Measurements from ENCODE around the gene DLK1.

Gene DLK1

DNA sequence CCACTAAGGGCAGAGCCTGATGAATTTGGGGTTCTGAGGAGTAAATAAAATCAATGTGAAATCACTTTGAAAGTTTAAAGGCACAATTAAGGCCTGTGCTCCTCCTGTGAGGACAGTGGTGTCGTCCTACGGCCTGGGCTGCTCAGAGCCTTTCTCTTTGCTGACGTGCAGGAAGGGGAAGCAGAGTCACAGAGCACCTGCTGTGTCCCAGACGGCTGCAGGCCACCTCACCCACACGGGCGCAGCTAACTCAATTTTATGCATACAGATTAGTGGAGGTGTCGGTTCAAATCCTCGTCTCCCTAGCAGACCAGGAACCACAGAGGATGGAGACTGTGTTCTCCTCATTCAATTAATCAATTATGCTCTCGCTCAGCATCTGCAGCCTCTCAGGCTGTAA lies 11.4 kb upstream of the DLK1 start:
- no peak for DNase-seq

DNA sequence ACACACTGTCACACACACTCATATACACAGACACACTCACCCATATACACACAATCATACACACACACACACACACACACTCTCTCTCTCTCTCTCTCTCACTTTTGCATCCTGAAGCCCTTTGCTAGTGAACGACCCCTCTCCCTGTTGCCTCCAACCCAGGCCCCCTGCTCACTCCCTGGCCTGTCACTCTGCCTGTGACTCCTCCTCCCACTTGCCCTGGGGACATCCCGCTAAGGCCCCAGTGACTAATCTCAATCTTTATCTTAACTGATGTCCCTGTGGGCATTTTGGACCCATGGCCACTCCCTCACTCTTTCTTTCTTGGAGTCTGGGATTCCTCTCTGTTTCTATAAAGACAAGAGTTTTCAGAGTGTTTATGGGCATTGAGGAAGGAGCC lies 10.9 kb upstream of the DLK1 start:
- DNase-seq = peak in 1 of 3 donors; percentile 8

DNA sequence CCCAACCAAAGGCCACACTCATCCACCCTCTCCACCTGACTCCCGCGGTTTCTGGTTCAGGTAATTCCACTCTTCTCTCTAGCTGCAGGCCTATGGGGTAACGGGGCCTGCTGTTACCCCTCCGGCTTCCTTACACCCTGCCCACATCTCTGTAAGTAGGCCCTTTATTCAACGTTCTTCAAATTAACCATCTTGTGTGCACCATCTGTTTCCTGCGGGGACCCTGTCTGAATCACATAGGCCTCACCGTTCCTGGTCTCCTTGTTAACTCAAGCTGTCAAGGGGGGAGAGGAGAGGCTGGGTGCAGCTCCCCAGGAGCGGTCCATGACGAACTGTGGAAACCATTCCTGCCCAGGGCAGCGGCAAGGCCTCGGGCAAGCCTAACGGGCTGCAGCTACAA lies 9.3 kb upstream of the DLK1 start:
- no peak for DNase-seq

DNA sequence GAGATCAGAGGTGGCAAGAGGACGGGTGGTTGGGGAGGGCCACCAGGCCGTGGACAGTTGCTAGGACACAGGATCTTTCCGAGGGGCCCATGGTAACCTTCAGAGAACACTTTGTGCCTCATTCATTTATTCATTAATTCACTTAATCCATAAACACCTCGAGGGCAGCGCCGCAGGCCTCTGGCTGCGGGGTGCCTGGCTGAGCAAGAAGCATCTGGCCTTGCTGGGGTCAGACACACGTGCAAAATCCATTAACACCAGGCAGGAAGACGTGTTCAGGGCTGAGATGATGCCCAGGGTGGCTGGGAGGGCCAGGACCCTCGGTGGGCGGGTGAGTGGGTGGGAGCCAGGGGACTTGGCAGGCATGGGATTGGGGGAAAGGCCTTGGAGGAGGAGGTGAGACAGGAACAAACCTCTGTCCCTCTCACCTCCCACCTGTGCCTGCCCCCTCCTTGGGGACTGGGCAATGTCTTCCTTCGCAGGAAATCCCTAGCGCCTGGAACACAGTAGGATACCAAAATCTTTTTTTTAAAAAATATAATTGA lies 6.6 kb upstream of the DLK1 start:
- no peak for DNase-seq

DNA sequence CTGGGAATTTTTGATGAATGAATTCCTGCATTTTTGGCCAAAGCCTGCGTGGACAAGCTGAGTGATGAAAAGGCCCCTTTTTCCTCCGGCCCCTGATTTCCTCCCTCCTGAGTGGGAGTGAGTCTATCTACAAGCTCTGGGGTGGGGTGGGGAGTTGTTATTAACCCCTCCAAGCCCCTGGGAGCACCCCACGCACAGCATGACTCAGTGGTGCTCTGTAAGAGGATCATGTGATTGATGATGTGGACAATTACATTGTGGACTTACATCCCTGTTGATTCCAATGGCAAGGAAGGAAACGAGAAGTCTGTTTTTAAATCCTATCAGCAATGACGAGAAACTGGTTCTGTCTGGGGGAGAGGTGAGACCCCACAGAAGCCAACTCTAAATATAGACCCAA lies 5.1 kb upstream of the DLK1 start:
- no peak for DNase-seq

DNA sequence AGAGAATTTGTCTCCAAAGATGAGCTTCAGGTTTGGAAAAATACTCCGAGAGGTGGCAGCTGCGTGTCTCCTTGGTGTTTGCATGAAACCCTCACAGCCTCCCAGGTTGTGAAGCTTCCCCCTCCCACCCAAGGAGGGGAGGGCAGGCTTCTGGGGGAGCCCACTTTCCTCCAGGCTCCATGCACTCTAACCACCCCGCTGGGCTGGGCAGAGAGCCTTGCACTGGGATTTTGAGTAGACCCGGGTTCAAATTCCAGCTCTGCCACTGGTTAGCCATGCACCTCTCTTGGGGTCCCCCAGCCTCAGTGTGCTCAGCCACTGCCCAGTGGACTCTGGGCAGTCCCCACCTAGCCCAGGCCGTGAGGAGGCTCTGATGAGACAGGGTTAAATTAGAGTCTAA lies 4.3 kb upstream of the DLK1 start:
- no peak for DNase-seq

DNA sequence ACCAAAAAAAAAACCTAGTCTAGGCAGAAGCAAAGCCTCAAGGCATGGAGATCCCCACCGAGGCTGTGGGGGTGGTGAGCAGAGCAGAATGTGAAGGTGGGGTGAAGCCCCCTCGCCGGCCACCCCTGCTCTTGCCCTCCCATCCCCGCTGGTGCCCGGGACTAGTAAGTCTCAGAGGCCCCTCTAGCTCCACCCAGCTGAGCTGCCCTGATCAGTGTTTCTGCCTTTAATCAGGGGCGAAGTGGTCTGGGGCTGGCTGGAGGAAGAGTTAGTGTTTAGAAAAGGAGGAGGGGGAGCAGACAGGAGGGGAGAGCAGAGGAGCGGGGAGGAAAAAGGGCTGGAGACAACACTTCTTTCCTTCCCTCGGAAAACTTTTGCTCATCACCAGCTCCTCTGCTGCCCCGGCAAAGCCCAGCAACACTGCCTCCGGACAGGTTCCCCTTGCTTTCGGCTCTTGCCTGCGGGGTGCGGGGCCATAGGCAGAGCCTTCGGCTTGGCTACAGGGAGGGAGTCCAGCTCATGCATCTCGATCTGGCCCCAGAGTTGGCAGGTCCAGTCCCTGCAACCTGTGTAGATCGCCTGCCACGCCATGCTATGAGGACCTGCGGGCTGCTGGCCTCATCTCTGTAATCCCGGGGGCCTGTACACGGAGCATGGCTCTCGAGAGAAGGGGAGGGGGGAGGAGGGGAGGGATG lies 3.4 kb upstream of the DLK1 start:
- no peak for DNase-seq

DNA sequence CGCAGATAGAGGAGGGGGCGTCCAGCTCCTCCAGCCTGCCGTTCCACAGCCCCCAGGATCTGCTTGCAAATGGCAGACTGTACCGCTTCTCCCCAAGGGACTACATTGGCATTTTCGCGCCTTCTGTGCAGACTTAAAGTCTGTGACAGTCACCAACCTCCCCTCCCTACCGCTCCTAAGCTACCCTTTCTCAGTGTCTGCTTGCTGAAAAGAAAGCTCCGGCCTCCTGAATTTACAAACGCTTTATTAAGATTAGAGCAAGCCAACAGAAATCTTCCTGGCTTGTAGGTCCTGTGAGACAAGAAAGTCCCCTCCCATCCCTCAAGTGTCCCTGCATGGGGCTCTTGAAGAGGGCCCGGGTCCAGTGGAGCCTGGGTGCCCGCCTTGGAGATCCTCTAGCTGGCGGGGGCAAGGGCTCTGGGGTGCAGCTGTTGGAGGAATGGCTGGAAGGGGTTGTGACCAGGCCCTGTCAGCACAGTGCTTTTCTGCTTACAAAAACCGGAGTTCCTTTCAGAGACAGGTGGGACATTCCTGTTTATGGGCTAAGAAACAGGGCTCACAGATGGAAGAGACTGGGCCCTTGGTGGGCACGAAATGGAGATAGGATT lies 2.8 kb upstream of the DLK1 start:
- DNase-seq = no peak

DNA sequence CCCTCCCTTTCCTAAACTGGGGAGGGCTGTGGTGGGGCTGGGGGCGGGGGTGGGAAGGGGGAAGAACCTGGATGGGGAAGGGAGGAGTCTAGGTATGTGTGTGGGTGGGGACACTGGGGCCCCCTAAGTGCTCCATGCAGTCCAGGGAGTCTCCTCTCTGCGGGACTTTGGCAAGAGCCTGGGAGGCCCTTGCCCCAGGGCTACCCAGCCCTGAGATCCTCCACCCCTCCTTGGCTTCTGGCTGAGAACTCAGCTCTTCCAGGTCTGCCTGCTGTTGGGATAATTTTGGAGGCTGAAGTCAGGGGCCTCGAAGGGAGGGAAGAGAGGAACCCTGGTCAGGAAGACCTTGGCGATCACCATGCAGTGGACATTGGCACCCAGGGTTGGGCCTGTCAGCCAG lies 2.2 kb upstream of the DLK1 start:
- no peak for DNase-seq

DNA sequence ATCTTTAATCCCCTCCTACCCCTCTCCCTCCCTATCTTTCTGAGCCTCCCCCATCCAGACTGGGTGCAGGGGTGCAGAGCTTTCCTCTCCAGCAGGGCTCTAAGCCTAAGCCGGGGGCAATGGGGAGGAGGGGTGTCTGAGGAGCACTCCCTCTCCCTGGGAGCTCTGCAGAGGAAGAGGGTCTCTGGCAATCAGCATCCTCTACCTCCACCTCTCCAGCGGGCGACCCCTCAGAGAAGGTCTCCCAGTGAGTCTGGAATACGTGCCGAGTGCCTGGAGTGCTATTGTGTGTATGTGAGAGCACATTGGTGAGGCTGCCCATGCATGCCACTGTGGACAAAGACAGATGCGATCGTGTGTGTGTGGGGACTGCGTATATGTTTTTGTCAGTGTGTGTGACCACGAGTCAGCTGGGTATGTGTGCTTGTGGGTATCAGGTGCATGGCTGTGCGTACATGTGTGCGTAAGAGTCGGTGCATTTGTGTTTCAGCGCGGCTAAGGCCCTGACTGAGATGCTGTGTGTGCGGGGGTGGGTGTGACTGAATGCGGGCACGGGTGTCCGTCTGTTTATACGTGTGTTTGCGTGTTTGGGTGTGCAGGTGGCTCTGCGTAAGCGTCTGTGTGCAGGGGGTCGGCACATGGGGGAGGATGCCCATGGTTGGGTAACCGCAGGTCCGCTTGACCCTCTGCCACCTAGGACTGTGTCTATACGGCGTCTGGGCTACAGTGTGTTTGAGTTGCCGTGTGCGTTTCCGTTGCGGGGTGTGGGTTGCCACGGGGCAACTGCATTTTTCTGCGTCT lies 905 bp upstream of the DLK1 start:
- DNase-seq = no peak

DNA sequence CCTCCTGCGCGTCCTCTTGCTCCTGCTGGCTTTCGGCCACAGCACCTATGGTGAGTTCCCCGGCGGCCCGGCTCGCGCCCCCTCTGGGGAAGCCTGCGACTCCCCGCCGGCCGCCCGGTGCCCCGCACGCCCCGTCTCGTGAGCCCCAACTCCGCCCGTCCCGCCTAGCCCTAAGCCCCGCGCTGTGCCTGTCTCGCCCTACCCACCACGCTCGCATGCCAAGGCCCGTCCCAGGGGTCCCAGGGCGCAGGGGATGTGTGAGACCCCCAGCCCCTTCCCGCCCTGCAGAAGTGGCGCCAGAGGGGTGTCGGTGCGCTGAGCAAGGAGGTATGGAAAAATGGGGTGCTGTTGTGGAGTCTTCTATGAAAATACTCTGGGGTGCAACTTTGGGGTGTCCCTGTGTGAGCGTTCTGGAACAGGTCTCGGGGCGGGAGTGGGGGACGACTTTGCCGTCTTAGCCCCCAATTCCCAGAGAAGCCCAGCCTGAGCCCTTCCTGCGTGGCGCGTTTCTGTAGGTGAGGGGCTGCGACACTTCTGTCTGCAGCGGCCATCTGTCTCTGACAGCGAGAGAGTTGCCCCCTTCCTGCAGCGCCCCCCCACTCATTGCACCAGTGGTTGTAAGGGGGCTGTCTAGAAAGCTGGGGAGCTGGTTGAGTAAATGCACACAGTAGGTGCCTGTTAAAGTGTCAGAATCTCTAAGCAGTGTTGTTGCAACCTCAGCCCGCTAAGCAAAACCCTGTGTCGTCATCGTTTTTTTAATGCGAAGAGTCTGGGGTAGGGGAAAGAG lies 587 bp downstream of the DLK1 start:
- no peak for DNase-seq

DNA sequence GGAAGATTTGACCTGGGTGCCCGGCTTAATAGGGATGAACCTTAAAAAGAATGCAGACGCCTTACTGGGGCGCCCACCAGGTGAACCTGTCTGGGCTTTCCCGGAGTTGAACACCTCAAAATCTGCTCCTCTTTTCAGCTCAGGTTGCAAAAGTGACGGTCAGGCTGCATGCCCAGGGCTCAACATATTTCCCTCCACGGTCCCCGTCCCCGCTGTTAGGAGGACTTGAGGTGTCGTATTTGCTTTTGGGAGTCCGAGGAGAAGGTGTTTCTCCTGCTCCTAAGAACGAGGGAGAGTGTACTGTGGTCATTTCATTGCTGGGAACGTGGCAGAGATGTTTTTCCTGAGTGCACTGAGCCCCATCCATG lies 1.2 kb downstream of the DLK1 start:
- DNase-seq = no peak

DNA sequence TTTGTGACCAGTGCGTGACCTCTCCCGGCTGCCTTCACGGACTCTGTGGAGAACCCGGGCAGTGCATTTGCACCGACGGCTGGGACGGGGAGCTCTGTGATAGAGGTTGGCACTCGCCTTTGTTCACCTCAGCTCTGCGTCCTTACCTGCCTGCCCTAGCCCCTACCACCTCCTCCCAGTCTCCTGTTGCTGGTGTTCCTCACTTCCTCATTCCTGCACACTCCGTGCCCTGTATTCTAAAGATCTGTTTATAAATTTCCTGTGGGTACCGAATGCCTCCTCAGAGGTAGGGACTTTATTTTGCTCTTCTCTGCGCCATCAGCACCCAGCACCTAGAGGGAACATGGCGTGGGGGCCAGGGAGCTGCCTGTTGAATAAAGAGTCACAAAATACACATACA lies 2.3 kb downstream of the DLK1 start:
- no peak for DNase-seq

DNA sequence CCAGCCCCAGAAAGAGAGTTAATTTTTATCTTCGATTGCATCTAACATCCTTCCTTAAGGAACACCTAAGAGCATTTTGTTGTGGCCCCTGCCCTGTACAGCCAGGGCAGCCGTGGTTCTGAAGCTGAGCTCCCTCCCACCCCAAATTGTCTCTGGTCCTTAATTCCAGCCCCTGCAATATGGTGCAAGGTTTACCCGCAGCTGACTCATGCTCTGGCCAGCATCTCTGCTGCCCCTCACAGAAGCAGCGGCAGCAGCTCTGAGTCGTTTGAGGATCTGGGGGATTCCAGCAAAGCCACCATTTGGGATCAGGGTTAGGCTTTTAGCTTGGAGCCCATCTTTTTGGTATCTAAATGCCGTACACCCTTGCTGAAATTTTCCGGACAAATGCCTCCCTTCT lies 3.3 kb downstream of the DLK1 start:
- peak in 1 of 3 donors; percentile 17 for DNase-seq

DNA sequence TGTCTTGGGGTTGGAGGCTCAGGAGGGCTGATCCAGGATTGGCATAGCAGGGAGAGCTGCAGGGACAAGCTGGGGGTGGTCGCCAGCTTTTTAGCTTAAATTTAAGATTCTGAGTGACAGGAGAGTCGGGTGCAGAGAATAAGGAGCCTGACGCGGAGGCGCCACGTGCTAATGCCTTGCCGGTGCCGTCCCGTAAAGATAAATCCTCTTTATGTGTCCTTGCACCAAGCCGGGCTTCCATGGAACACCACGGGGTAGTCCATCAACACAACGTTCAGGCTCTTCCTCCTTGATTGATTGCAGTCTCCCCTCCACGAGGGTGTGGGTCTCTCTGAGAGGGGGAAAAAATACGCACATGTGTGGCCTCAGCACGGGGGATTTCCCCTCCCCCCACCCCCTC lies 3.9 kb downstream of the DLK1 start:
- DNase-seq = no peak

DNA sequence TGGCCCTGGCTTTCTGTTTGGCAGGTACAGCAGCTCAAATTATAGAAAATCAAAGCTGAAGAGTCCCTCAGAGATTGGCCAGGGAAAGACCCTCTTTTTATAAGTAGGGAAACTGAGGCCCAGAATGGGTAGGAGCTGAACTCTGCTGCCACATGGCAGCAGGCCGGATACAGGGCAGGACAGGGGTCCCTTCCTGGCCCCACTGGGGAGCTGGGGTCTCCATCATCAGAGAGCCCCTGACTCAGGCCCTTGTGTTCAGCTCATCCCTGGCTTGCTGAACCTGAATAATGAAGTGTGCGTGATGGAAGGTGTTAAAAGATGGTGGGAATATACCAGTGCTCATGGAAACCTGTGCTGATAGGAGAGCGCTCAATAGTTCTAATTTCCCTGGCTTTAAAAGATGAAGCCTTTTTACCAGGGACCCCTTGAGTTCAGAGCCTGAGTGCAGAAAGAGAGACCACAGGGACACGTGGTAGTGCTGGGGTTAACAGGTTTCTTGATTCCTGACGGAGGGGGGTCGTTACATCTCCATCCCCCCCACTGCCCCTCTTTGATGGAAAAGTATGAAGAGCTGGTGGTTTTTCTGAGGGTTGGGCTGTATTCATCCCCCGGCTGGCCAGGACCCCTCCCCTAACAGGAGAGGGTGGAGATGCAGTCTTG lies 4.4 kb downstream of the DLK1 start:
- no peak for DNase-seq

DNA sequence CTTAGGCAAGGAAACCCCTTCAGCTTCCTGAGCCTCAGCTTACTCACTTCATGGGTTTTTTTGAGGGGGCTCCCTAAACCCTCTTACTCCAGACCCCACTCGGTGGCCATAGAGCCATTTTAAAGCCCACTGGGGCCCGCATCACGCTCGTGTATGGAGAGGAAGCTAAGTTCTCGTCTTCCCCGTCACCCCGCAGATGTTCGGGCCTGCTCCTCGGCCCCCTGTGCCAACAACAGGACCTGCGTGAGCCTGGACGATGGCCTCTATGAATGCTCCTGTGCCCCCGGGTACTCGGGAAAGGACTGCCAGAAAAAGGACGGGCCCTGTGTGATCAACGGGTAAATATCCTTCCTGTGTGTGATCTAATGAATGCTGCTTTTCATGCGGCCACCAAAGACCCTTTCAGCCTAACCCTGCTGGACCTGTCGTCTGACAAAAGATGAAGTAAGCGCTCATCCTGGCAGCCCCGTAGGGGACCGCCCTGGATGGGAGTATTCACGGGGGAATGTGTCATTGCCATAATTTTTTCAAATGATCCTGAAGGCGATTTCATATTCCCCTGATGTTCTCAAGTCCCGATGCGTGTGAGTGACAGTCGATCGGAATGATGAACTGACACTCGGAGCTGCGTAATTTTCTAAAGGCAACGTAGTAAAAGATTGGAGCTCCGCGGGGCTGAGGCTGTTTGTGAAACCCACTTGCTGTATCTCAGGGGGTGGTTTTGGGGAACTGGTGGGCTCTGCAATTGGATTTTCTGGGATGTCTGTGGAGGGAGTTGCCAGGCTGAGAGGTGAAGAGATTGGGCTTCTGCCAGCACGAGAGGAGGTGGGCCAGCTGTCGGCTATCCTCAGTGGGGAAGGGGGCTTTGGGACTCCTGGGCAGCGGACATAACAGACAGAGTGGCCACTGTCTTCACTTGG lies 5.4 kb downstream of the DLK1 start:
- no peak for DNase-seq

DNA sequence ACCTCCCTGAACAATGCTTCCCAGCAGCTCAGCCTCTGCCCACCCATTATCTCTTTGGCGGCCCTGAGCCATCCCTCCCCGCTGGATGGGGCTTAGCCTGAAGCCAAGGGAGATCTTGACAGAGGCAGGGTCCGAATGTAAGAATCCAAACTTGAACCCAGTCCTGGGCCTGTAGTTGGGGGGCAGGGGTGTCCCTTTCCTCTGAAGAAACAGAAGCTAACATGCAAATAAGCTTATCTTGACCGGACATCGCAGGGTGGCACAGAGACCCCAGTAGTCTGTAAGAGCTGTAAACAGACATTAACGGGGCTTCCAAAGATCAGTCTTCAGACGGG lies 6.0 kb downstream of the DLK1 start:
- DNase-seq = no peak

DNA sequence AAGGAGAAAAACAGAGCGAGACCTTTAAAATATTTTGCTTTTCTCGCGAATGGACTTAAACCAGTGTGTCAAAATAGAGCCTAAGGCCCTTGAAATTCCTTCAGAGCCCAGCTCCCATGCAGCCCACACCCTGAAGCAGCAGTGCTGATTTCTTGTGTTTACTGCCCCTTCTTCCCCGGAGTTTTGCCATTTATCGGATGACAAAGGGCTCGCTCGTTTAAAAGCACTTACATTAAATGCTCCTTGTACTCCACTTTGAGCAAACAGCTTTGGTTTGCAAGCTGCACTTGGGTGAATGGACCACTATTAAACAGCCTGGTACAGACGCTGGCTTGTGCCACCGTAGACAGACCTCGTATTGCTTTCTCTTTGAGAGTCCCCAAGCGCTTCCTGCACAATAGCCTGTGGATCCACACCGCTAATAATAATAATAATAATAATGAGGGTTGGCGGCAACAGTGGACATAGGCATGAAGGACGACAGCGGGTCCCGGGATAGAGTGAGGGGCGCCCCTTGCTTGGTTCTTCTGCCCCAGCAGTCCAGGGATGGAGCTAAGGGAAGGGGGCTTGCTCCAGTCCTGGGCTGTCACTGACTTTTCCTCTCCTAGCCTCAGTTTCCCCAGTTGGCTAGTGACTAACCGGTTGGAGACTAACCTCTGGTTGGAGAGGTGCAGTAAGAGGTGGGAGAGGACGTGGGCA lies 6.6 kb downstream of the DLK1 start:
- no peak for DNase-seq

DNA sequence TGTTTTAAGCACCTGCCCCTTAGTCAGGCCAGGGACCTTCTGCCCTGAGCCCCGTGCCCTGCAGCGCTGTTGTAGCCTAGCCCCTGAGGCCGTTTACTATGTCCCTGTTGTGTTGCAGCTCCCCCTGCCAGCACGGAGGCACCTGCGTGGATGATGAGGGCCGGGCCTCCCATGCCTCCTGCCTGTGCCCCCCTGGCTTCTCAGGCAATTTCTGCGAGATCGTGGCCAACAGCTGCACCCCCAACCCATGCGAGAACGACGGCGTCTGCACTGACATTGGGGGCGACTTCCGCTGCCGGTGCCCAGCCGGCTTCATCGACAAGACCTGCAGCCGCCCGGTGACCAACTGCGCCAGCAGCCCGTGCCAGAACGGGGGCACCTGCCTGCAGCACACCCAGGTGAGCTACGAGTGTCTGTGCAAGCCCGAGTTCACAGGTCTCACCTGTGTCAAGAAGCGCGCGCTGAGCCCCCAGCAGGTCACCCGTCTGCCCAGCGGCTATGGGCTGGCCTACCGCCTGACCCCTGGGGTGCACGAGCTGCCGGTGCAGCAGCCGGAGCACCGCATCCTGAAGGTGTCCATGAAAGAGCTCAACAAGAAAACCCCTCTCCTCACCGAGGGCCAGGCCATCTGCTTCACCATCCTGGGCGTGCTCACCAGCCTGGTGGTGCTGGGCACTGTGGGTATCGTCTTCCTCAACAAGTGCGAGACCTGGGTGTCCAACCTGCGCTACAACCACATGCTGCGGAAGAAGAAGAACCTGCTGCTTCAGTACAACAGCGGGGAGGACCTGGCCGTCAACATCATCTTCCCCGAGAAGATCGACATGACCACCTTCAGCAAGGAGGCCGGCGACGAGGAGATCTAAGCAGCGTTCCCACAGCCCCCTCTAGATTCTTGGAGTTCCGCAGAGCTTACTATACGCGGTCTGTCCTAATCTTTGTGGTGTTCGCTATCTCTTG lies 7.6 kb downstream of the DLK1 start:
- DNase-seq = no peak
